Activated B cell treated with CpG ODN at 0.5 μM for 24 hours (primary cell): Measurements from ENCODE around the gene KCNG4. TPM values are rescaled to one million over a fixed set of nuclear protein-coding genes. Genes with fewer than 3 reads are reported as not detected.

ENCODE experiments used
- ATAC-seq: fragments of 200-7000 bp; cut with Tn5 transposase; one replicate; pipeline ENCODE4 v1.10.0; 2021; ENCODE audit warnings: low read depth, mild to moderate bottlenecking, moderate library complexity
- CTCF ChIA-PET: fragments of 350-600 bp; sonication (Branson Sonifier 250); formaldehyde crosslinking; loops from one replicate; lab custom pipeline; 2021; ENCODE audit warnings: antibody characterized with exemption; lab: Charles Lee
- POLR2A ChIA-PET: fragments of 350-600 bp; sonication (Branson Sonifier 250); formaldehyde crosslinking; loops from one replicate; lab custom pipeline; 2021; ENCODE audit warnings: antibody characterized with exemption; lab: Charles Lee
- DNase-seq: peaks from one replicate; pipeline ENCODE4 v3.0.0; 2022
- H3K27ac Mint-ChIP-seq: one replicate; pipeline ENCODE4 v1.8.0; 2020; ENCODE audit warnings: mixed read lengths
- H3K27me3 Mint-ChIP-seq: one replicate; pipeline ENCODE4 v1.8.0; 2021; ENCODE audit warnings: mixed read lengths
- H3K36me3 Mint-ChIP-seq: one replicate; pipeline ENCODE4 v1.8.0; 2021; ENCODE audit warnings: low read depth, mixed read lengths
- H3K4me1 Mint-ChIP-seq: one replicate; pipeline ENCODE4 v1.8.0; 2021; ENCODE audit warnings: mixed read lengths
- H3K4me3 Mint-ChIP-seq: one replicate; pipeline ENCODE4 v1.8.0; 2020; ENCODE audit warnings: mild to moderate bottlenecking, mixed read lengths
- H3K9me3 Mint-ChIP-seq: one replicate; pipeline ENCODE4 v1.8.0; 2020; ENCODE audit warnings: mixed read lengths
- intact Hi-C: fragments of 100-400 bp; cut with micrococcal nuclease; formaldehyde crosslinking; loops from one replicate; pipeline ENCODE4 v1.15.1; 2024
- total RNA-seq: library from RNA; stranded (reverse); gene quantifications from 2 replicates; pipeline ENCODE4 v1.2.3, GENCODE V29; 2022
- TF ChIP-seq, protein P1 (sequence below): fragments of 200-600 bp; IDR thresholded peaks from one replicate; pipeline ENCODE4 v1.8.0; 2022; ENCODE audit warnings: antibody characterized with exemption, mild to moderate bottlenecking

Gene KCNG4
- total RNA-seq, 1 donor from 2014 or later: not detected

- no peak overlapping the region for H3K27ac Mint-ChIP-seq
- H3K27me3 Mint-ChIP-seq: peaks cover 15% of the 10 kb centered on the region
- intact Hi-C loops: no loop called here
- CTCF ChIA-PET: no interaction called here
- ATAC-seq (no peak), DNase-seq (no peak)
- H3K9me3 Mint-ChIP-seq: no peaks in the 10 kb centered on the region
- TF ChIP-seq, protein P1, sequence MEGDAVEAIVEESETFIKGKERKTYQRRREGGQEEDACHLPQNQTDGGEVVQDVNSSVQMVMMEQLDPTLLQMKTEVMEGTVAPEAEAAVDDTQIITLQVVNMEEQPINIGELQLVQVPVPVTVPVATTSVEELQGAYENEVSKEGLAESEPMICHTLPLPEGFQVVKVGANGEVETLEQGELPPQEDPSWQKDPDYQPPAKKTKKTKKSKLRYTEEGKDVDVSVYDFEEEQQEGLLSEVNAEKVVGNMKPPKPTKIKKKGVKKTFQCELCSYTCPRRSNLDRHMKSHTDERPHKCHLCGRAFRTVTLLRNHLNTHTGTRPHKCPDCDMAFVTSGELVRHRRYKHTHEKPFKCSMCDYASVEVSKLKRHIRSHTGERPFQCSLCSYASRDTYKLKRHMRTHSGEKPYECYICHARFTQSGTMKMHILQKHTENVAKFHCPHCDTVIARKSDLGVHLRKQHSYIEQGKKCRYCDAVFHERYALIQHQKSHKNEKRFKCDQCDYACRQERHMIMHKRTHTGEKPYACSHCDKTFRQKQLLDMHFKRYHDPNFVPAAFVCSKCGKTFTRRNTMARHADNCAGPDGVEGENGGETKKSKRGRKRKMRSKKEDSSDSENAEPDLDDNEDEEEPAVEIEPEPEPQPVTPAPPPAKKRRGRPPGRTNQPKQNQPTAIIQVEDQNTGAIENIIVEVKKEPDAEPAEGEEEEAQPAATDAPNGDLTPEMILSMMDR: no peak
- POLR2A ChIA-PET: no interaction called here
- no peak overlapping the region for H3K4me3 Mint-ChIP-seq
- no peaks in the 10 kb centered on the region for H3K4me1 Mint-ChIP-seq
- no peaks in the 10 kb centered on the region for H3K36me3 Mint-ChIP-seq
Observed at GRCh38 chr16:84232969-84233368, 6.8 kb downstream of the KCNG4 start.

DNA sequence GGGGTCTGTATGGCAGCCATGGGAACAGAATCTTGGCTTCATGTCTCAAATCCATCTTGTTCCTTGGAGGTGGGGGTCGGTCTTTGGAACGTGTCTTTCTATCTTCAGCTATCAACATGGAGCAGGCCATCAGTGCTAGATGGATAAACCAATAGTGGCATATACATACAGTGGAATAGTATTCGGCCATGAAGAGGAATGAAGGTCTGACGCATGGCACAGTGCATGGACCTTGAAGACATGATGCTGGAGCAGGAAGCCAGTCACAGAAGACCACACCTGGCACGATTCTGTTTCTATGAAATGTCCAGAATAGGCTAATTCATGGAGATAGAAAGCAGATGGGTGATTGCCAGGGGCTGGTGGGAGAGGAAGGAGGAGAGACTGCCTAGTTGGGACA, 7.8 kb downstream of the KCNG4 start:
- Mint-ChIP-seq H3K27ac (no peak overlapping the region), H3K4me3 (no peak overlapping the region)

DNA sequence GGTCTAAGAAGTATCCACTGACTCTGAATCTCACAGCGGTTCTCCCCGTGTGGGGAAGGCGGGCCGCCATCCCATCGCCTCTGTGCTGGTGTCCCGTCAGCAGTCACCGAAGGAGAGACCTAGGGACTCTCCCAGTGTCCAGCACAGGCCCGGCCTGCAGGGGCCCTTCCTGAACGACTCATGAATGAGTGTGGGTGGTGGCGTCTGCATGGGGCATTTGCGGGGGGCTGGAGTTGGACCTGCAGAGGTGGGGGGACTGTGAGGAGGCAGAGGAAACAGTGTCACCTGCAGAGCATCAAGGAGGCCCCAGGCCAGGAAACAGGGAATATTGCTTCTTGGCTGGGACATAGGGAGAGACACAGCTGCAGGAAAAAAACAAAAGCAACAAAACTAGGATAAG, 10.3 kb downstream of the KCNG4 start:
- no peaks in the 10 kb centered on the region for H3K36me3 Mint-ChIP-seq
- intact Hi-C loops: no loop called here
- no peaks in the 10 kb centered on the region for H3K4me1 Mint-ChIP-seq

More for the DNA sequence above, 7.8 kb downstream of the KCNG4 start:
- H3K27me3 Mint-ChIP-seq: peaks cover 13% of the 10 kb centered on the region
- TF ChIP-seq, protein P1: no peak
- ChIA-PET CTCF (no interaction called here), POLR2A (interaction anchor here (0.6 kb wide), 1 partner anchor 111 kb away, joined by 4 read pairs; no protein-coding TSS in a partner anchor)
- ATAC-seq (no peak), DNase-seq (no peak)
- H3K4me1 Mint-ChIP-seq: no peaks in the 10 kb centered on the region
- H3K36me3 Mint-ChIP-seq: no peaks in the 10 kb centered on the region
- H3K9me3 Mint-ChIP-seq: no peaks in the 10 kb centered on the region
- intact Hi-C loops: no loop called here

DNA sequence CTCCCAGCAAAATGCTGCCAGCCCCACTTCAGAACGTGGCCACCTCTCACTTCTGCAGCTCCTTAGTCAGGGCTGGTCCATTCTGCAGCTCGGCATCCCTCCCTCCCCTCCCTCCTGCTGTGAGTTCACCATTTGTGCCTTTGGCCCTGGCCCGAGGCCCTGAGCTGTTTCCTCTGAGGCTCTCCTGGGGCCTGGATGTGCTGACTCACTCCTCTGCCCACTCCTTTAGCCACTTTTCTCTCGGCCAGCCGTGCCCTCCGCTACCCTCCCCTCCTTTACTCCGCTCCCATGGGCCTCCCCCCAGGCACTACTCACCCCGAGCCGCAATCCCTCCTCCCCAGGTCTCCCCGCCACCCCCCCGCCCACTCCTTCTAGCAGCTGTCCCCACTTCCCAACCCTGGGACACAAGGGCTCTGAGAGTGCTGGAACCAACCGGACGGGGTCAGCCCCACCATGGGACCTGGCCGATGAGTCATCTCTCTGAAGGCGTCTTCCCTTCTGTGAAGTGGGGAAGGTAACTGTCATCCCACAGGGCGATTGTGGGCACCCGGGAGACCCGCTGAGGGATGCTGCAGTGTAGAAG, 11.5 kb downstream of the KCNG4 start:
- H3K4me3 Mint-ChIP-seq: no peak overlapping the region
- H3K36me3 Mint-ChIP-seq: no peaks in the 10 kb centered on the region
- TF ChIP-seq, protein P1: no peak
- POLR2A ChIA-PET: no interaction called here
- no peaks in the 10 kb centered on the region for H3K4me1 Mint-ChIP-seq
- ATAC-seq (no peak), DNase-seq (no peak)
- CTCF ChIA-PET: no interaction called here
- intact Hi-C loops: no loop called here
- no peak overlapping the region for H3K27ac Mint-ChIP-seq
- H3K9me3 Mint-ChIP-seq: no peaks in the 10 kb centered on the region
- H3K27me3 Mint-ChIP-seq: peaks cover 16% of the 10 kb centered on the region

More for the DNA sequence above, 10.3 kb downstream of the KCNG4 start:
- CTCF ChIA-PET: no interaction called here
- peaks cover 16% of the 10 kb centered on the region for H3K27me3 Mint-ChIP-seq
- no peaks in the 10 kb centered on the region for H3K9me3 Mint-ChIP-seq
- TF ChIP-seq, protein P1: no peak
- POLR2A ChIA-PET: no interaction called here
- ATAC-seq (no peak), DNase-seq (no peak)
- no peak overlapping the region for H3K4me3 Mint-ChIP-seq
- no peak overlapping the region for H3K27ac Mint-ChIP-seq

DNA sequence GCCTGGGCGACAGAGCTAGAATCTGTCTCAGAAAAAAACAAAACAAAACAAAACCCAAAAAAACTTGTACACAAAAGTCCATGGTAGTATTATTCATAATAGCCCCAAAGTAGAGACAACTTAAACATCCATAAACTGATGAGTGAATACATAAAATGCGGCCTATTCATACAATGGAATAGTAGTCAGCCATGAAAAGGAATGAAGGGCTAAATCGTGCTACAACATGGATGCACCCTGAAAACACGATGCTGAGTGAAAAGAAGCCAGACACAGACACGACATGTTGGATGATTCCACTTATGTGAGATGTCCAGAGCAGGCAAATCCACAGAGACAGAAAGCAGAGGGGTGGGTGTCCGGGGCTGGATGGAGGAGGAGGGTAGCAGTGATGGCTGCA, 12.3 kb downstream of the KCNG4 start:
- no peaks in the 10 kb centered on the region for H3K9me3 Mint-ChIP-seq
- H3K27ac Mint-ChIP-seq: no peak overlapping the region
- CTCF ChIA-PET: no interaction called here
- H3K36me3 Mint-ChIP-seq: no peaks in the 10 kb centered on the region
- intact Hi-C loops: no loop called here
- TF ChIP-seq, protein P1: no peak
- no peak overlapping the region for H3K4me3 Mint-ChIP-seq
- DNase-seq (no peak), ATAC-seq (no peak)
- peaks cover 13% of the 10 kb centered on the region for H3K27me3 Mint-ChIP-seq
- POLR2A ChIA-PET: no interaction called here
- H3K4me1 Mint-ChIP-seq: no peaks in the 10 kb centered on the region
